Heart left ventricle (tissue), 16 donors: ENCODE data around the gene SLC6A20. TPM values are rescaled to one million over a fixed set of nuclear protein-coding genes. Genes with fewer than 3 reads are reported as not detected.

Source experiments
- ATAC-seq, 4 donors: fragments of 200-7000 bp; cut with Tn5 transposase; one replicate each; pipeline ENCODE4 v1.9.1; 2020 to 2022; ENCODE audit warnings: moderate library complexity in 4 of 4, mild to moderate bottlenecking in 3 of 4, moderate number of reproducible peaks in 1 of 4
- DNase-seq, 5 donors: peaks; one replicate each; pipeline ENCODE4 v3.0.0-alpha.2; 2020
- H3K27ac ChIP-seq, 12 donors: fragments of 200-600 bp; sonication (generic) in 4 of 12; one replicate each; pipeline versions ENCODE4 v1.5.0 to v1.8.0; 2016 to 2022; ENCODE audit warnings: mild to moderate bottlenecking in 2 of 12
- H3K27me3 ChIP-seq, 9 donors: fragments of 200-600 bp; sonication (generic) in 2 of 9; one replicate each; pipeline versions ENCODE4 v1.5.1 to v1.8.0; 2016 to 2022; ENCODE audit warnings: mild to moderate bottlenecking in 3 of 9
- H3K36me3 ChIP-seq, 9 donors: fragments of 200-600 bp; sonication (generic) in 2 of 9; one replicate each; pipeline versions ENCODE4 v1.5.0 to v1.8.0; 2018 to 2022; ENCODE audit warnings: mild to moderate bottlenecking in 2 of 9
- H3K4me1 ChIP-seq, 12 donors: fragments of 200-600 bp; sonication (generic) in 4 of 12; one replicate each; pipeline versions ENCODE4 v1.5.0 to v1.8.0; 2016 to 2022; ENCODE audit warnings: mild to moderate bottlenecking in 3 of 12
- H3K4me3 ChIP-seq, 12 donors: fragments of 200-600 bp; sonication (generic) in 4 of 12; one replicate each; pipeline versions ENCODE4 v1.5.0 to v1.8.0; 2017 to 2022; ENCODE audit warnings: mild to moderate bottlenecking in 9 of 12, moderate library complexity in 4 of 12
- H3K9me3 ChIP-seq, 12 donors: fragments of 200-600 bp; sonication (generic) in 4 of 12; one replicate each; pipeline versions ENCODE4 v1.5.0 to v1.8.0; 2016 to 2022; ENCODE audit warnings: mild to moderate bottlenecking in 1 of 12
- CTCF ChIP-seq, 12 donors: fragments of 200-600 bp; sonication (generic) in 4 of 12; IDR thresholded peaks; one replicate each; pipeline versions ENCODE4 v1.5.0 to v1.8.0; 2018 to 2022; ENCODE audit warnings: antibody characterized with exemption in 12 of 12, mild to moderate bottlenecking in 5 of 12
- POLR2A ChIP-seq, 2 donors: fragments of 450-650 bp; IDR thresholded peaks; one replicate each; pipeline ENCODE4 v1.6.1; 2017; ENCODE audit warnings: antibody characterized with exemption in 2 of 2, mild to moderate bottlenecking in 2 of 2, moderate library complexity in 2 of 2
- WGBS, 4 donors: extraction: QIAGEN DNeasy Blood & Tissue Kit in 2 of 4; methylation state at CpG; one replicate each; pipeline versions ENCODE4 v1.1.5 to v1.1.7; 2013 to 2018; 5-methylcytosine and 5-hydroxymethylcytosine counted together
- intact Hi-C, 10 donors: fragments of 100-400 bp; cut with DNase I; formaldehyde crosslinking; loops; one replicate each; pipeline versions ENCODE4 v1.11.1 to v1.14.2; 2022
- polyA plus RNA-seq, 2 donors: library from polyadenylated mRNA; stranded (reverse); fragments of 200-250 nt; gene quantifications; one replicate each; pipeline ENCODE4 v1.2.3, GENCODE V29; 2013
- total RNA-seq, 9 donors: library from RNA; depleted of rRNA in 2 of 9; stranded (reverse); fragments of >200 nt in 2 of 9; fragmentation: NEBNext Ultra II Directional in 3 of 9; extraction: Animal tissue kit (Norgen Biotek cat#: 25700) in 3 of 9; gene quantifications; one replicate each; pipeline versions ENCODE4 v1.1.0 to v1.2.4, GENCODE V29; 2016 to 2023
- donor health status: ischemic (EF 13 %, LVEDD 7.1; RV severe dilation, severe dysfunction).
- donor health status: healthy with polysubstance abuse.
- donor health status: DM: no; HTN: yes; CAD: no.
- donor health status: DM: no; HTN: no; CAD: no.
- donor health status: ischemic (EF 25% LVEDD 6.9; RV normal size, moderate dysfunction).
- donor health status: ischemic (EF 25% LVEDD 5.7; RV mildly dilated, moderate dysfunction).
- donor health status: healthy.
- donor health status: DM: yes; HTN: yes; CAD: no.
- donor health status: ischemic (EF 35%, LVEDD 5.7; RV mildly dilated, moderate dysfunction).
- donor health status: nonischemic (EF 11% LVEDD 7.7; RV severe dilation, severe dysfunction).
- donor health status: DM: yes; HTN: yes; CAD: no.
- donor health status: PGD.
- donor health status: ischemic (EF 29% LVEDD 5.4; RV normal size, mild dysfunction).
- donor health status: nonischemic (EF 23%, LVEDD 6.1; RV moderate dilation, normal function).

SLC6A20 gene
- total and polyA plus RNA-seq, 11 donors, result 0.12 to 0.59 (median 0.19) TPM; not detected in 8

- Histone ChIP-seq H3K4me3 (no peak overlapping the region), H3K27ac (no peak overlapping the region), H3K4me1 (no peaks in the 10 kb centered on the region), H3K9me3 (no peaks in the 10 kb centered on the region), H3K36me3 (no peaks in the 10 kb centered on the region), H3K27me3 (no peaks in the 10 kb centered on the region)
- 88 to 92% (median 91%) methylated on average over 35 of the region's 35 CpGs for WGBS, 4 donors
- intact Hi-C loops, result no loop called here
- TF ChIP-seq CTCF (IDR thresholded peaks at IDR 0.05) (no peak), POLR2A (IDR thresholded peaks at IDR 0.05) (no peak)
- DNase-seq (no peak), ATAC-seq (no peak)
Observed at GRCh38 chr3:45779746-45780735, 16.3 kb downstream of the SLC6A20 start.

GRCh38 chr3:45778761-45779201, 17.6 kb downstream of the SLC6A20 start:
- no peaks in the 10 kb centered on the region for H3K9me3 ChIP-seq
- H3K27me3 ChIP-seq, result no peaks in the 10 kb centered on the region
- intact Hi-C loops, result no loop called here
- H3K27ac ChIP-seq, result no peak overlapping the region
- DNase-seq, result peak in 1 of 5 donors; percentile 5
- 69 to 80% (median 72%) methylated on average over 3 of the region's 3 CpGs for WGBS, 4 donors
- no peak for ATAC-seq
- H3K4me3 ChIP-seq, result no peak overlapping the region
- TF ChIP-seq CTCF (IDR thresholded peaks at IDR 0.05) (no peak), POLR2A (IDR thresholded peaks at IDR 0.05) (no peak)
- H3K36me3 ChIP-seq, result no peaks in the 10 kb centered on the region
- H3K4me1 ChIP-seq, result no peaks in the 10 kb centered on the region

GRCh38 chr3:45777746-45778386, 18.5 kb downstream of the SLC6A20 start:
- H3K27ac ChIP-seq, result no peak overlapping the region
- 79 to 88% (median 86%) methylated on average over 8 to 11 of the region's 11 CpGs for WGBS, 4 donors
- intact Hi-C loops, result no loop called here
- H3K4me3 ChIP-seq, result no peak overlapping the region
- ATAC-seq, result no peak
- peak in 1 of 5 donors; percentile 6 for DNase-seq
- no peak for TF ChIP-seq CTCF (IDR thresholded peaks at IDR 0.05)
- TF ChIP-seq POLR2A (IDR thresholded peaks at IDR 0.05), result no peak
- no peaks in the 10 kb centered on the region for H3K9me3 ChIP-seq
- H3K4me1 ChIP-seq, result no peaks in the 10 kb centered on the region
- no peaks in the 10 kb centered on the region for H3K27me3 ChIP-seq
- H3K36me3 ChIP-seq, result no peaks in the 10 kb centered on the region

GRCh38 chr3:45777111-45777745, 19.1 kb downstream of the SLC6A20 start:
- peak in 1 of 5 donors; percentile 10 for DNase-seq
- Histone ChIP-seq H3K4me1 (no peaks in the 10 kb centered on the region), H3K36me3 (no peaks in the 10 kb centered on the region), H3K27me3 (no peaks in the 10 kb centered on the region), H3K9me3 (no peaks in the 10 kb centered on the region), H3K27ac (no peak overlapping the region), H3K4me3 (no peak overlapping the region)
- no peak for TF ChIP-seq POLR2A (IDR thresholded peaks at IDR 0.05)
- TF ChIP-seq CTCF (IDR thresholded peaks at IDR 0.05), result no peak
- intact Hi-C loops, result no loop called here
- no peak for ATAC-seq
- 86 to 91% (median 89%) methylated on average over 7 to 8 of the region's 8 CpGs for WGBS, 4 donors
